ENCODE measurements around the gene KRT3.
A peak's percentile ranks its signal among the peaks of the same experiment; 100 is the strongest.
"Not testable (repeated sequence)": the region's sequence is repeated elsewhere in the genome, so short reads cannot be mapped to it uniquely, and the experiment has no call there.

Gene KRT3

DNA sequence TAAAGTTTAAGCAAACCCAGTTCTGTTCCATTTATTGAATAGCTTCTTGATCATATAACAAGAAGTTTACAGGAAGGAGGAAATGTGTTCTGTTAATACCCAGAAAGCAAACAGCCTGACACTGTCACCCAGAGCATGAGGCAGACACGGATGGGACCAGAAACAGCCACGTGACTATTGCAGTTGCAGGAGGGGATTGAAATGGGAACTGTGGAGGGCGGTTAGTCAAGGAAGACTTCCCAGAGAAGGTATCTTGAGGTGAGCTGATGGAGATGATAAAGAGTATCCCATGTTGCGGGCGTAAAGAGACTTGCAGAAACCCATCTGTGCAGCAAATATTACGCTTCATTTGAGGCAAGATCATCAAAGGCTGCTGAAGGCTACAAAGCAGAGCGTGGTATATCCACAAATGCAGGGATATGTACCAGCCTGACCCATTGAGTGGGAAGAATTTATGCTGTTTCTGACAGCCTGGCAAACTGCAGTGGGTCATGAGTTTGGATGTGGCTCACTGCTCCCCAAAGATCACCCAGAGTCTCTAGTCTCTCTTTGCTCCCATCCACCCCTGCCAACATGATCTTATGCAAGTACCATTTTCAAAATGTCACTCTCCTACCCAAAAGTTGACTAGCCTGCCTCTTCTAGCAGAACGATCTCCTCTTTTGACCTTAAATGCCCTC is 39.5 kb downstream of the KRT3 start:
- no peak for DNase-seq

DNA sequence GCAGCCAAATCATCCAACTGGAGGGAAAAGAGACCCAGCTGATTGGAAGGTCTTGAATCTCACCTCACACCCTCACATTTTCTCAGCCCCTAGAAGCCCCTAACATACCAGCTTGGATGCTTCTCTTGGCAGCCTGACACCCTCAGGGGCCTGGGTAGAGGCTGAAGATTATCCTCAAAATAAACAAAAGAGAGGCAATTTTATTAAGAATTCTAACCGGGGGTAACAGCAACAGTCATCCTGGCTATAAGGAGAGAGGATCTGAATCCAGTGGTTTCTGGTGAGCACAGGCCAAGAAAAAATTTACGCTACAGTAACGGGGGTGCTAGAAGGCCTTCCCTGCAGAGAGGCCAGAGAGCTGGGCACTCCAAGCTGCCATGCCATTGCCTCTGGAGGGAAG is 40.4 kb downstream of the KRT3 start:
- no peak for DNase-seq

DNA sequence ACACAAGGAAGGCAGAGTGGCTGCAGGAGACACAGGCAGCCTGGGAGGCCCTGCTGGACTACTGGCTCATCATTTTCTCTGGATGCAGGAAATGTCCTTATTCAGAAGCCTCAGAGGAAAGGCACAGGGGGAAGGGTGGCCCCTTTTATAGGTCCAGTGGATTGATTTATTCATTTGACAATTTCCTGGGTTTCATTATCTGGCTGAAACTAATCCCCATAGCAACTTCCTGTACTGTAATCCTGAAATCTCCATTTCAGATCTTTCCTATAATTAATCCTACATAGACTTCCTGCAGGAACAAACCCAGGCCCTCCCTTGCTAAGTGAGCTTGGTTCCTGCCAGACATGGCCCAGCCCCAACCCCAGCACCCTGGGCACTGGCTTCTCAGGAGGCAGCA is 41.8 kb downstream of the KRT3 start:
- DNase-seq = no peak

DNA sequence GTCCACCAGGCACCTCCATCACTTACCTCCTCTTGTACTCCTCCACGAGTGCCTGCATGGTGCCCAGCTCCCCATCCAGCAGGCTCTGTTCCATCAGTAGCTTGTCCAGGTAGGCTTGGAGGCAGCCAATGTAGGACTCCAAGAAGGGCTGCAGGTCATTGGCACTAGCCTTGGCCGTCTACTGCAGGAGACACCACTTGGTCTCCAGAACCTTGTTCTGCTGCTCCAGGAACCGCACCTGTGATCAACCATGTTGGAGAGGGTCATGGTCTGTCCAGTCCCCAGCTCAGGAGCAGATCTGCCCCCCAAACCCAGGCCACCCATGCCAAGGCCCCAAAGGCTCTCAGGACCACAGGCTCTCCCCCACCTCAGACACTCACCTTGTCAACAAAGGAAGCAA is 42.6 kb downstream of the KRT3 start:
- no peak for DNase-seq

DNA sequence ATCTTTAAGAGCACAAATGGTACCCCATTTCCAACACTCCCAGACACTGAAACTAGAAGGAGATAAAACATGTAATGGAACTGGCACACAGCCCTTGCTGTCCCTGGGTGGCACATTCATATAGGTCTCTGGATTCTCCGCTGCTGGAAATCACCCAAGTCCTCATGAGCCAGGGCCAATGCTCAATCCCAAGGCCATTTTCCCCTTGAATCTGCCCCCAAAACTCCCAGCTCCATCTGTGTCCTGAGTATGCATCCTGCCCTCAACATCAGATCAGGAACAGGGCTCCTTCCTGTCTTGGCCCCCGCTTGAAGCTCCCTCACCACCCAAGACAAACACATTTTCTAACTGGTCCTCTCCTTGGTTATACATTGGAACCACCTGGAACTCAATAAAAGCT is 43.4 kb downstream of the KRT3 start:
- DNase-seq = no peak

DNA sequence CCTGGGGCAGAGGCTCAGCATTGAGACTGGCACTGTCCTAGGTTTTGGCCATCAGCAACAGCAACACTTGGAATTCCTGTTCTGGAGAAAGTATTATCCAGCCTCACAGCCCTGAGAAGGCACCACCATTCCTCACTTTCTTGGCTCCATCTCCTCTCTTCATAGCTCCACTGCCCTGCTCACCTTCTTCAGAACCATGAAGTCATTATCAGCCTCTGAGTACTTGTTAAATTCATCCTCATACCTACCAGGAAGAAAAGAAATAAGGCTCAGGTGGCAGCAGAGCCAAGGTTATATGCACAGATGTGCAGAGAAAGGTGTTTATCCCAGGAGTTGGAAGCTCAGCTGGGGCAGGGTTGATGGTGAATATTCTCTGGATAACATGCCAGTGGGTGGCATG is 44.1 kb downstream of the KRT3 start:
- DNase-seq = no peak

DNA sequence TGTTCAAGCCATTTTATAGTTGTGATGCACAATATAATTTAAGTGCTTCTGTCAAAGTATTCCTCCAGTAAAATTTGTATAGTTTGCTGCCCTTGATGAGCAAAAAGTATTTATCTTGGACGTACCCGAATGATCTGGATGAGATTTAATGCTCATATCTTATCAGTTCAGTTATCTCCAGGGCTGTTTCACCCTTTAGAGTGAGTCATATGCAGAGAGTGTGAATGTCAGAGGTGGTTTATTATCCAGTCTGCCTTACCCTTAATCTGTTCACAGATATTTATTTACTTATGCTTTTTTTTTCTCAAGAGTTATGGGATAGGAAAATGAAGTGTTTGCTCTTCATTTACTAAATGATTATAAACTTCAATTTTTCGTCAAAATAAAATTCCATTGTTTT is 45.4 kb downstream of the KRT3 start:
- DNase-seq = not testable (repeated sequence)

DNA sequence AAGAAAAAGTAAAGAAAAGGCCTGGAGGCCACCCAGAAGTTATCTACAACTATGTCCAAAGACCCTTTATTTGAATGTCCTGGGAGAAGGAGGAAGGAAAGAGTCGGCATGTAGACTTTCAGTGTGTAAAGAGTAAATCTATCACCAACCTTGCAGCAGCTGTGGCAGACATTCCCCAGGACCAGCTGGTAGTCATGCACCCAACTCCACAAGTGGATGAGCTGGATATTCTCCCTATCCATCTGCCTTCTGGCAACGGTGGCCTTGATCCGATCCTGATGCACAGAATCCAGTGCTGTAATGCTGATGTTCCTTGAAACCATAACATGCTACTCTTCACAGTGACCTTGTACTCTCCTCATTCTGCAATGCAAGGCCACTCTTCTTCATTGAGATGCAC is 46.1 kb downstream of the KRT3 start:
- DNase-seq = no peak

DNA sequence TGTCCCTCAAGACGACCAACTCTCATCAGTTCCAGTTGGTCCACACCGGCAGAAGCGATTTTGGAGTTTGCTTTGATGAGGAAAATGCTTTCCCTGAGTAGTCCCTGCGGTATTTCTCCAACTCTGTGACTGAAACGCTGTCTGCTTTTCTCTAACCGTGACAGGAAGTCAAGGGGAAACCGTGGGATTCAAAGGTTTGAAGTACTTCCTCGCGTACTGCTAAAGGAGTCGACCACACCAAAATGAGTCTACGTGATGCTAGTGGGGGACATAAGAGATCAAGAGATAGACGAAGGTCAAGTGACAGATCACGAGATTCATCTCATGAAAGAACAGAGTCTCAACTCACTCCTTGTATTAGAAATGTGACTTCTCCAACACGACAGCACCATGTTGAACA is 47.3 kb downstream of the KRT3 start:
- DNase-seq = no peak

DNA sequence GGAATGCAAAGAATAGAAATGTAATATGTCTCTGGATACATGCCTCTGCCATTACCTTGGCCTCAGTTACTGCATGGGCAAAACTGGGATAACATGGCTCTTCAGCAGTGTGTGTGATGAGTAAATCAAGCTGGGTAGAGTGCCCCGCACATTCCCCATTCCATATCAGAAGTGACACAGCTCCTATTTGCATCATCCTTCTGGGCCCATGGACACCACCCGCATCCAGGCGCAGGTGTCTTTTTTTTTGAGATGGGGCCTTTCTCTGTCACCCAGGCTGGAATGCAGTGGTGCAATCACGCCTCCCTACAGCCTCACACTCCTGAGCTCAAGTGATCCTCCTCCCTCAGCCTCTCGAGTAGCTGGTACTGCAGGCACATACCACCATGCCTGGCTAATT is 50.4 kb downstream of the KRT3 start:
- DNase-seq = no peak

DNA sequence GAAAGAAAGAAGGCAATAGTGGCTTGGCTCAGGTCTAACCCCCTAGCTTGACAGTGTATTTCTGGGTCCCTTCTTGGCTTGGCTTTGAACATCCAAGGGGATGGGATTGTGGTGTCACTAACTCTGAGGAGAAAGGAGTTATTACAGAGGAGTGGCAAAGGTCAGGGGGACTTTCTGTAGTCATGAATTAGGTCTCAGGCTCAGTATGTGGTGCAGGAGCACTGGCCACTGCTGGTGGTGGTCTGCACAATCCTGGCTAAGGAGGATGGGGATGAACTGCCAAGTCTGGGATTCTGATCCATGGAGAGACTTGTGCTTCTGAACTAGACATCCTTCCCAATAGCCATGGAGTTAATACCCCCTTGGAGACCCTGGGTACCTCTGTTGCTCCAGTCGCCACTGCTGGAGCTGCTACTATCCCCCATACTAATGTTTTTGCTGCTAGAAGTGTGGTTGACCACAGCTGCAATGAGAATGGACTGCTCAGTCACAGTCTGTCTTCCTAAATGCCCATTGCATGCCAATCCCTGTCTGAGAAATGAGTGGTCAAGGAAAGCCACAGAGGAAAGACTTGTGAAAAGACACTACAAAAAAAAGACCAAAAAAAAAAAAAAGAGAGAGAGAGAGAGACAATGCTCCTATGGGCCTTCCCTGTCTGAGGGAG is 51.3 kb downstream of the KRT3 start:
- DNase-seq = no peak

DNA sequence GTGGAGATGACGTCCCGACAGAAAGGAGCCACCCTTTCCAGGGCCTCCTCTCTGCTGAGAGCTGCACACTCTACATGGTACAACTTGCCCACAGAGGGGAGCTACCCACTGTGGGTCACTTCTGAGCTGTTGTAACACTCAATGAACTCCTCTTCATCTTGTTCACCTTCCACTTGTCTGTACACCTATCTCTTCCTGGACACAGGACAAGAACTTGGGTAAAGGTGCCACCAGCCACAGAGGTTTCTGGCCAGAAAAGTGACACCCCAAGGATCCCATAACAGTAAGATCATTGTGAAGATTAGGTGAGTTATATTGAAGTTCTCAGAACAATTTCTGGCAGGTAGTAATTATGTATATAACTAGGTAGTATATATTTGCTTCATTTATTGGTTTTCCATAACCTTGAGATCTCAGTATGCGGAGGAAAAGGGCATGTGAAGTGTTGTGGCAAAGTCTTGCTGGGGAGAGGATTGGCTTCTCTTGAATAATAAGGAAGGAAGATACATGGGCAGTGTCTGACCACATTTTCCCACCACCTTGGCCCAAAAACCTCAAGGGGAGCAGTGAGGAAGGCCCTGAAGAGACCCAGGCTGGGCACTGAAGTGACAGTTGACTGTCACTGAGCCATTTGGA is 53.0 kb downstream of the KRT3 start:
- no peak for DNase-seq

DNA sequence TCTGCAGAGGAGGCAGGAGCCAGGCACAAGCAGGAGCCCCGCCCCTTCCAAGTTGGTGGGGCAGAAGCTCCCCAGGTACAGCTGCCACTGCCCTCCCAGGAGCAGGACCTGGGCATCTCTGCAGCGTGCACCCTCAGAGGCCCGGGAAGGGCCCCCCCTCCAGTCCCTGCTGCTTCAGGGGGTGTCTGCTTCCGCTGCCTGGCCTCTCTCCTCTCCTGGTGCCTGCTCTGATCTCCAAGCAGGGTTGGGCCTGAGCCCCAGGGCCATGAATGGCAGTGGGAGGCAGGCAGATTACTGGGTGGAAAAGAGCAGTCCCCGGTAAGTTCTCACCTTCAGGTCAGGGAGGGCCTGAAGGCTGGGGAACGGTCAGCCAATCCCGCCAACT is 53.7 kb downstream of the KRT3 start:
- no peak for DNase-seq

DNA sequence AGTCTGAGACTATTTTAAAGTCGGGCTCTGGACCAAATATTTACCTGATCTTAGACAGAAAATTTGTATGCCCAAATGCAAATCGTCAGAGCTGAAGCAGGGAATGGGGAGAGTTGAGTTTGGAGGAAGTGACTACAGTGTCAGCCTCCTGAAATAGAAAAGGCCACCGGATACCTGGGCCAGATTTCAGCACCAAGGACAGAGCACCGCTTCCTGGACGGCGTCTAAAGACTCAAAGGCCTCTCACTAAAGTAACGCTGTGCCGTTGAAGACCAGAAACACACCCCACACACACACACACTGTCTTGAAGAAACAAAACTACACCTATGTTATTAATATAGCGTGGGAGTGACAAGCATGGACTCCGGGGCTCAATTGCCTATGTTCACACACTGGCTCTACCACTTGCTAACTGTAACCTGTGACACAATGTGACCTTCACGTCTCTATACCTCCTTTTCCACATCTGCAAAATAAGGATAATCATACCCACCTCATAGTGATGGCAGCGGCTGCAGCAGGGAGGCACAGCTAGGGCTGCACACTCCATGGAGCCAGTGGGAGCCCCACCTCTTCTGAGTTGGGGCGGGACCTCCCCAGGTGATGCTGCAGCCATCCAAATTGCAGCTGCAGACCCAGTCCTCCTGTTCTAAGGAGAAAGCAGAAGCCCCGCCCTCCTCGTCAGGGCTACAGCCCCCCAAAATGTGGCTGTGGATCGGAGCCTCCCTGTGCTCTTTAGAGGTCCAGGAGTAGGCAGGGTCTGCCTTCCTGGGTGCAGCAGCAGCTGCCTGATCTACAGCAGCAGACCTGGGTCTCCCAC is 54.3 kb downstream of the KRT3 start:
- DNase-seq = peak; percentile 7

DNA sequence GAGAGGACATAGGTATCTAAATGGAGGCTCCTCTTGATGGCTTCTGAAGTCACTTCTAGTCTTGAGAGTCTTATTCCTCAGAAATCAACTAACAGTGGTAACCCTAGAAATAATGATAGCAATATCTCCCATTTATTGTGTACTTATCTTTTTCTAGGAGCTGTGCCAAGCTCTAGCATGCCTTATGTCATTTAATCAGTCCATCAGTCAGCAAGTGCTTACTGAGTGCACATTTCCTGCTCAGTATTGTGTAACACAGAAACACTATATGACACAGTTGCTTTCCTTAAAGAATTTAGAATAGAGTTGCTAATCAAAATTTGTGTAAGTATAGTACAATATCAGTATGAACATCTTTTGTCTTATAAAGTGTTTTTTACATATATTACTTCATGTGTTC is 55.3 kb downstream of the KRT3 start:
- DNase-seq = no peak

DNA sequence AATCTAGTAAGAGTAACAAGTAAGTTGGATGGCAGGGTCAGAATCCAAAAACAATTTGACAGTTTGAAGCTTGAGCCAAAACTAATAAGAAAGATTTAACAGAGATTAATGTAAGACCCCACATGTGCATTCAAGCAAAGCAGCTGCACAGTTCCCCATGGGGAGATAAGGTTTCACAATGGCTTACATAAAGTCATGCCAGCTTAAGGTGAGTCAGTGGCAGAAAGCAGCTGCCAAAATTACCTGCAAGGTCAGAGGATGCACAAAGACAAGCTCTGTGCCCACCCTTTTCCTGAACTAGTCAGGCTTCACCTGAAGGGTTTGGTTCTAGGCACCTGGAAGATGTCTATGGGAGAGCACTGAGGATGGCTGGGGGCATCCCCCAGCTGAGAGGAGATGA is 56.0 kb downstream of the KRT3 start:
- DNase-seq = no peak
